GM12874 (cell line): ENCODE data around the gene JAKMIP2.

Experiments used
- CTCF ChIP-seq: IDR thresholded peaks from 2 replicates; pipeline ENCODE4 v1.5.1; 2011; ENCODE audit warnings: low read depth, mild to moderate bottlenecking, control low read depth, low read length, moderate library complexity; ENCODE audit not compliant: insufficient read depth

JAKMIP2 gene

GRCh38 chr5:147564124-147564486 lies 218.4 kb downstream of the JAKMIP2 start:
- TF ChIP-seq CTCF, result no peak

- no peak for TF ChIP-seq CTCF
Measured at GRCh38 chr5:147563466-147564123, 218.9 kb downstream of the JAKMIP2 start.

- TF ChIP-seq CTCF, result no peak
Measured at GRCh38 chr5:147561435-147561834, 221.1 kb downstream of the JAKMIP2 start.

- TF ChIP-seq CTCF, result no peak
Measured at GRCh38 chr5:147560718-147561331, 221.7 kb downstream of the JAKMIP2 start.

GRCh38 chr5:147559749-147560148 lies 222.8 kb downstream of the JAKMIP2 start:
- TF ChIP-seq CTCF, result no peak

- TF ChIP-seq CTCF, result peak; percentile 51; the same call in 1 of the 2 replicates
Measured at GRCh38 chr5:147558826-147559225, 223.7 kb downstream of the JAKMIP2 start.

GRCh38 chr5:147557876-147558745 lies 224.4 kb downstream of the JAKMIP2 start:
- TF ChIP-seq CTCF, result no peak
